ENCODE measurements around the gene PNKD. TPM values are rescaled to one million over a fixed set of nuclear protein-coding genes. Genes with fewer than 3 reads are reported as not detected.

The PNKD gene
- total and polyA plus RNA-seq, 2 of the 8 experiments (the other 6 are each of a cell fraction or from before 2014, with no cell fraction given) = 43.9 to 65.4 TPM

DNA sequence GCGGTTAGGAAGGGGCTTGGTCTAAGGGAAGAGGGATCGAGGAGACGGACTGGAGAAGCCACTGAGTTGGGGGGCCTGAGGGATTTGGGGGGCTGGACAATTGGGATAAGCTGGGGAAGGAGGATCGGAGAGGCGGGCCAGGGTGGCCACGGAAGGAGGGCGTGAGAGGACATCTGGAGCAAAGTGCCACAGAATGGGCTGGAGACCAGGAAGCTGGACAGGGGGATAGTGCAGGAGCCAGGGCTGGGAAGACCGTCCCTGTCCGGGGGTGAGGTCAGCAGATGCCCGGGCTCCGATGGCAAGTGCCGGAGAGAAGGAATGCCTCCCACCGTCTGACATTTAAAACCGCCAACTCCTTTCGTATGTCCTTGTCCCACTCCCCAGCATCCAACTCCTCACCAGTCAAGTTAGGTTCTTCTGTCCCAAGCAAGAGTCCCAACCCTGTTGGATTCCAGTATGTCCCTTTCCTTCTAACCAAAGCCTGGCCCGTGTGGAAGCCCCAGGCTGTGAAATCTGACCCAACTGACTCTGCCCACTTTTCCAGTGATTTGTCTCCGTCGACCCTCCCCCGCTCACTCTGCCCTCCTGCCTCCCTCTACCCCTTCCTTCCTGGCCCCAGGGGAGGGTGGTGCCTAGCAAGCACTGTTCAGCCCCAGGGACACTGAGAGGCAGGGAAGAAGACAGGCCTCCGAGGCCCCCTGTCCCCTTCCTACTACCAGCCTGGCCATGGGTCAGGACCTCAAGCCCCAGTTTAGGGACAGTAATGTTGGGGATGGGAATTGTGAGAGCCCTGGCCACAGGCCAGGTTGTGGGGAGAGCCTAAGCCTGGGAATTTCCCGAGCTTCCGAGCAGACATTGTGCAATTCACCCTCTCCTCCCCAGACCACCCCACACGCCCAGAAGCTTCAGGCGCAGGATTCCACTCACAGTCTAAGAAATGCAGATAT is 53.5 kb downstream of the PNKD start:
- Histone ChIP-seq H4K20me1 (replicated peaks in 1 of 2; ENCODE audit: control insufficient read depth in 1 of 2, insufficient read depth in 2 of 2, low read length in 2 of 2) (no peaks in the 10 kb centered on the region), H4K5ac (ENCODE audit: insufficient read length, low read depth, low read length) (peak overlapping the region; percentile 70), H3K23ac (ENCODE audit: insufficient read length) (no peak overlapping the region), H2AK5ac (ENCODE audit: low read depth, low read length) (no peak overlapping the region), H2AFZ (ENCODE audit: low read length) (peak overlapping the region; percentile 44), H2BK120ac (replicated peaks; ENCODE audit: low read depth, low read length) (no peak overlapping the region), H3K4ac (replicated peaks; ENCODE audit: insufficient read length, low read depth, low read length) (no peak overlapping the region), H2BK15ac (ENCODE audit: low read length) (peak overlapping the region; percentile 92; the same call in 1 of the 2 replicates), H2BK12ac (ENCODE audit: low read depth, low read length) (peak overlapping the region; percentile 29; the same call in 1 of the 2 replicates), H2BK20ac (ENCODE audit: low read length) (peak overlapping the region; percentile 27; the same call in 1 of the 2 replicates), H3K18ac (ENCODE audit: extremely low read depth, low read length) (peak overlapping the region; percentile 86), H3K79me1 (ENCODE audit: low read depth, low read length) (no peaks in the 10 kb centered on the region), H3K27ac (ENCODE audit: low read depth, low read length) (peak overlapping the region; percentile 64; the same call in 1 of the 2 replicates), H3K14ac (ENCODE audit: insufficient read length) (no peak overlapping the region), H3K27me3 (replicated peaks in 1 of 4; ENCODE audit: control insufficient read depth in 3 of 4, extremely low read depth in 1 of 4, insufficient read depth in 3 of 4, low read length in 3 of 4) (no peaks in the 10 kb centered on the region), H3K56ac (replicated peaks; ENCODE audit: insufficient read length, low read depth, low read length) (no peak overlapping the region), H4K91ac (replicated peaks; ENCODE audit: insufficient read length, low read length) (no peak overlapping the region), H3K79me2 (ENCODE audit: control insufficient read depth in 1 of 2, insufficient read depth in 2 of 2, low read length in 2 of 2) (no peaks in the 10 kb centered on the region), H3K9me3 (ENCODE audit: insufficient read depth in 2 of 2, low read depth in 1 of 2, low read length in 1 of 2) (no peaks in the 10 kb centered on the region), H3K4me1 (replicated peaks in 1 of 4; ENCODE audit: control insufficient read depth in 3 of 4, insufficient read depth in 4 of 4, low read length in 3 of 4) (peaks cover 5 to 29% (median 21%) of the 10 kb centered on the region in 4 experiments), H3K36me3 (ENCODE audit: control insufficient read depth in 2 of 4, insufficient read depth in 4 of 4, low read length in 3 of 4) (no peaks in the 10 kb centered on the region), H2BK5ac (ENCODE audit: low read depth, low read length) (peak overlapping the region; percentile 84; the same call in 1 of the 2 replicates), H4K8ac (ENCODE audit: extremely low read depth, insufficient read depth, low read length) (no peak overlapping the region), H3K4me2 (ENCODE audit: insufficient read depth in 1 of 2, low read depth in 2 of 2, low read length in 2 of 2) (peak overlapping the region; percentile 94 to 98), H3K9ac (replicated peaks in 1 of 4; ENCODE audit: extremely low read depth in 1 of 4, low read depth in 3 of 4, low read length in 3 of 4) (peak overlapping the region in 3 of 4 experiments; percentile 26 to 63 (median 33); a peak in 6 of 7 replicates), H3K23me2 (ENCODE audit: low read depth, low read length) (peaks cover 12% of the 10 kb centered on the region; the same call in 1 of the 2 replicates), H3K4me3 (ENCODE audit: extremely low read depth in 1 of 4, insufficient read depth in 2 of 4, low read depth in 3 of 4, low read length in 4 of 4) (peak overlapping the region; percentile 65 to 81 (median 73))
- ChIA-PET CTCF (ENCODE audit: partially characterized antibody) (interaction anchor here (0.7 to 5.8 kb wide), 6 partner anchors 10 to 72 kb away, joined by 3 to 39 read pairs (median 4); partner anchors contain the start of gene CATIP), POLR2A (ENCODE audit: partially characterized antibody) (interaction anchor here (0.6 to 2.5 kb wide), 9 partner anchors 9 to 98 kb away, joined by 3 to 13 read pairs (median 4); no protein-coding TSS in a partner anchor)
- DNase-seq (ENCODE audit: low read depth in 1 of 2, low spot score in 2 of 2) (peak; percentile 29 to 73), FAIRE-seq (no peak)
- WGBS, 2 experiments (ENCODE audit: extremely low coverage in 1 of 2, insufficient coverage in 1 of 2, insufficient read length in 1 of 2, insufficient replicate concordance in 2 of 2, low coverage in 1 of 2, low lambda C conversion rate in 2 of 2, missing lambda C conversion rate in 1 of 2) = 8% methylated on average over 21 of the region's 24 CpGs; no CpG with 5 or more reads in 1 of the 2 experiments
- 0 out of 2 replicates have a peak, but pooled peaks have one; percentile 20 for TF ChIP-seq POLR2AphosphoS5 (IDR thresholded peaks at IDR 0.05; ENCODE audit: low read depth, low read length)
- 0 out of 2 replicates have a peak, but pooled peaks have one; percentile 6 for TF ChIP-seq EGR1 (IDR thresholded peaks at IDR 0.05; ENCODE audit: borderline replicate concordance, low read depth, low read length)
- TF ChIP-seq TAF1 (IDR thresholded peaks at IDR 0.05; ENCODE audit: low read depth, low read length) = 0 out of 2 replicates have a peak, but pooled peaks have one; percentile 26
- 0 out of 2 replicates have a peak, but pooled peaks have one; percentile 13 for TF ChIP-seq GABPA (IDR thresholded peaks at IDR 0.05; ENCODE audit: borderline replicate concordance, insufficient read depth, low read length)
- TF ChIP-seq ASH2L (IDR thresholded peaks at IDR 0.05; ENCODE audit: low read length) = peak; percentile 32
- no peak for TF ChIP-seq MAFK (IDR thresholded peaks at IDR 0.05; ENCODE audit: low read depth, low read length)
- 0 out of 2 replicates have a peak, but pooled peaks have one; percentile 13 for TF ChIP-seq SP1 (IDR thresholded peaks at IDR 0.05; ENCODE audit: low read depth, low read length)
- TF ChIP-seq CEBPB (IDR thresholded peaks at IDR 0.05; ENCODE audit: low read depth, low read length) = peak; percentile 93
- 0 out of 4 replicates have a peak, but pooled peaks of 1 of the 2 experiments have one; percentile 16 for TF ChIP-seq HDAC2 (IDR thresholded peaks at IDR 0.05; ENCODE audit: borderline replicate concordance in 1 of 2, low read depth in 2 of 2, low read length in 2 of 2)
- TF ChIP-seq CBX8 (IDR thresholded peaks at IDR 0.05; ENCODE audit: borderline replicate concordance, low read depth, low read length) = no peak
